Lung microvascular endothelial cell (primary cell): ENCODE results near the gene PCDHGB4. TPM values are rescaled to one million over a fixed set of nuclear protein-coding genes. Genes with fewer than 3 reads are reported as not detected.
"Not testable (repeated sequence)": the region's sequence is repeated elsewhere in the genome, so short reads cannot be mapped to it uniquely, and the experiment has no call there.

Experiments used
- DNase-seq, 2 donors: peaks; one replicate each; pipeline versions ENCODE4 v3.0.0 to v3.0.0-alpha.2; 2010; ENCODE audit warnings: low read depth in 2 of 2
- total RNA-seq: library from RNA; depleted of rRNA; stranded (reverse); fragments of >200 nt; gene quantifications from 2 replicates; pipeline ENCODE4 v1.2.1, GENCODE V29; 2014

The PCDHGB4 gene
- total RNA-seq, 1 donor from 2014 or later = 10.1 TPM

GRCh38 chr5:141422742-141423291 lies 35.3 kb downstream of the PCDHGB4 start:
- DNase-seq = no peak

- DNase-seq = no peak
Observed at GRCh38 chr5:141427783-141428426, 40.4 kb downstream of the PCDHGB4 start.

- peak; percentile 77 to 87 for DNase-seq
Observed at GRCh38 chr5:141430332-141431113, 43.0 kb downstream of the PCDHGB4 start, which contains the start of gene PCDHGA12. Gene PCDHGA12 (plus strand): TSS chr5:141430507. CDS start chr5:141430760, 253 bp downstream.

GRCh38 chr5:141431286-141431685 lies 43.8 kb downstream of the PCDHGB4 start:
- peak in 1 of 2 donors; percentile 20 for DNase-seq

- DNase-seq = not testable (repeated sequence)
Observed at GRCh38 chr5:141432308-141432707, 44.8 kb downstream of the PCDHGB4 start.

- DNase-seq = not testable (repeated sequence)
Observed at GRCh38 chr5:141432726-141433125, 45.2 kb downstream of the PCDHGB4 start.

- no peak for DNase-seq
Observed at GRCh38 chr5:141434006-141434405, 46.5 kb downstream of the PCDHGB4 start.

- DNase-seq = no peak
Observed at GRCh38 chr5:141437221-141437620, 49.7 kb downstream of the PCDHGB4 start.

GRCh38 chr5:141439411-141440141 lies 52.1 kb downstream of the PCDHGB4 start:
- no peak for DNase-seq

Other genes with a start within 250 kb of the PCDHGB4 start
- gene PCDHB6, start 237.6 kb upstream of the PCDHGB4 start, total RNA-seq = under 0.01 and 0.20 TPM in 2 replicates
- 0.44 and 2.4 TPM in 2 replicates for gene PCDHB7, start 215.1 kb upstream of the PCDHGB4 start, total RNA-seq
- 0.40 and 0.44 TPM in 2 replicates for gene PCDHB8, start 209.9 kb upstream of the PCDHGB4 start, total RNA-seq
- 0.22 and 0.99 TPM in 2 replicates for gene PCDHB16, start 205.3 kb upstream of the PCDHGB4 start, total RNA-seq
- gene PCDHB9, start 200.5 kb upstream of the PCDHGB4 start, total RNA-seq = 0.22 and 0.40 TPM in 2 replicates
- 0.44 and 1.8 TPM in 2 replicates for gene PCDHB10, start 195.3 kb upstream of the PCDHGB4 start, total RNA-seq
- gene PCDHB11, start 188.1 kb upstream of the PCDHGB4 start, total RNA-seq = 0.44 and 1.8 TPM in 2 replicates
- gene PCDHB12, start 179.0 kb upstream of the PCDHGB4 start, total RNA-seq = 0.44 and 1.4 TPM in 2 replicates
- gene PCDHB13, start 173.8 kb upstream of the PCDHGB4 start, total RNA-seq = 0.87 and 2.6 TPM in 2 replicates
- gene PCDHB14, start 164.4 kb upstream of the PCDHGB4 start, total RNA-seq = 1.1 and 1.4 TPM in 2 replicates
- 0.44 and 1.4 TPM in 2 replicates for gene PCDHB15, start 142.3 kb upstream of the PCDHGB4 start, total RNA-seq
- gene SLC25A2, start 83.6 kb upstream of the PCDHGB4 start, total RNA-seq = under 0.01 and 0.20 TPM in 2 replicates
- gene TAF7, start 66.9 kb upstream of the PCDHGB4 start, total RNA-seq = 56.7 and 63.5 TPM in 2 replicates
- 0.40 and 0.44 TPM in 2 replicates for gene PCDHGA1, start 57.2 kb upstream of the PCDHGB4 start, total RNA-seq
- gene PCDHGA2, start 48.9 kb upstream of the PCDHGB4 start, total RNA-seq = 0.65 and 0.79 TPM in 2 replicates
- gene PCDHGA3, start 43.9 kb upstream of the PCDHGB4 start, total RNA-seq = 0.40 and 0.44 TPM in 2 replicates
- 0.87 and 1.6 TPM in 2 replicates for gene PCDHGB1, start 37.6 kb upstream of the PCDHGB4 start, total RNA-seq
- gene PCDHGA4, start 32.7 kb upstream of the PCDHGB4 start, total RNA-seq = 2.0 TPM in 2 replicates
- gene PCDHGB2, start 27.7 kb upstream of the PCDHGB4 start, total RNA-seq = 1.3 and 1.4 TPM in 2 replicates
- 0.44 and 0.60 TPM in 2 replicates for gene PCDHGA5, start 23.5 kb upstream of the PCDHGB4 start, total RNA-seq
- 2.0 and 3.8 TPM in 2 replicates for gene PCDHGB3, start 17.5 kb upstream of the PCDHGB4 start, total RNA-seq
- 1.7 and 2.4 TPM in 2 replicates for gene PCDHGA6, start 13.8 kb upstream of the PCDHGB4 start, total RNA-seq
- 0.65 and 0.99 TPM in 2 replicates for gene PCDHGA7, start 5.0 kb upstream of the PCDHGB4 start, total RNA-seq
- 1.1 and 1.2 TPM in 2 replicates for gene PCDHGA8, start 4.9 kb downstream of the PCDHGB4 start, total RNA-seq
- gene PCDHGB5, start 10.2 kb downstream of the PCDHGB4 start, total RNA-seq = 7.4 and 9.5 TPM in 2 replicates
- gene PCDHGA9, start 15.1 kb downstream of the PCDHGB4 start, total RNA-seq = 0.87 and 2.2 TPM in 2 replicates
- gene PCDHGB6, start 20.3 kb downstream of the PCDHGB4 start, total RNA-seq = 1.3 and 2.4 TPM in 2 replicates
- gene PCDHGA10, start 25.3 kb downstream of the PCDHGB4 start, total RNA-seq = 2.6 and 5.0 TPM in 2 replicates
- gene PCDHGB7, start 30.0 kb downstream of the PCDHGB4 start, total RNA-seq = 4.1 and 6.2 TPM in 2 replicates
- 4.1 and 4.4 TPM in 2 replicates for gene PCDHGA11, start 33.4 kb downstream of the PCDHGB4 start, total RNA-seq
- 1.8 and 2.8 TPM in 2 replicates for gene PCDHGA12, start 42.8 kb downstream of the PCDHGB4 start, total RNA-seq
- gene PCDHGC3, start 88.3 kb downstream of the PCDHGB4 start, total RNA-seq = 10.2 and 10.9 TPM in 2 replicates
- 0.65 and 0.79 TPM in 2 replicates for gene PCDHGC4, start 97.3 kb downstream of the PCDHGB4 start, total RNA-seq
- gene PCDHGC5, start 101.4 kb downstream of the PCDHGB4 start, total RNA-seq = under 0.01 and 0.40 TPM in 2 replicates
- 28.8 and 29.6 TPM in 2 replicates for gene DIAPH1, start 231.3 kb downstream of the PCDHGB4 start, total RNA-seq
- gene HDAC3, start 249.2 kb downstream of the PCDHGB4 start, total RNA-seq = 45.0 and 48.2 TPM in 2 replicates
- gene RELL2, start 249.3 kb downstream of the PCDHGB4 start, total RNA-seq = 5.6 and 6.1 TPM in 2 replicates